Posterior cingulate gyrus (tissue), 11 donors: Measurements from ENCODE around the gene OVCH1.
"Not testable (repeated sequence)": the region's sequence is repeated elsewhere in the genome, so short reads cannot be mapped to it uniquely, and the experiment has no call there.

Experiments
- DNase-seq, 10 donors: peaks; one replicate each; pipeline versions ENCODE4 v3.0.0 to v3.0.0-alpha.2; 2020 to 2021; ENCODE audit warnings: mixed read lengths in 3 of 10
- intact Hi-C: fragments of 100-400 bp; cut with DNase I; formaldehyde crosslinking; loops from one replicate; pipeline ENCODE4 v1.15.1; 2023

Gene OVCH1

GRCh38 chr12:29415111-29415510, 82.4 kb downstream of the OVCH1 start:
- DNase-seq, result no peak
- intact Hi-C loops, result no loop called here

DNA sequence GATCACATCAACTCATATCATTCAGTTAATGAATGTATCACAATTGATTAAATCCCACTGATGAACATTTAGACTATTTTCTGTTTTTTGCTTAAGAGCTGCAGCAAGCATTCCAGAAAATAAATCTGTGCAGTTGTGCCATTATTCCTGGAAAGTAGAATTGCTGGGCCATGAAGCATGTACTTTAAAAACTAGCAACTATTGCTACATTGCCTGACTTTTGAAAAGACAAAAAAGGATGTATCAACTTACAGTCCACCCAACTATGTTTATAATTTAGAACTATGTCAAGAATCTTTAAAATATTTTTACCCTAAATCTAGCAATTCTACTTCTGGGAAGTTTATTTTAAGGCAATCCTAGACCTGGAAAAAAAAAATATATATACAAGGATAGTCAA, 83.1 kb downstream of the OVCH1 start:
- intact Hi-C loops, result no loop called here
- no peak for DNase-seq

DNA sequence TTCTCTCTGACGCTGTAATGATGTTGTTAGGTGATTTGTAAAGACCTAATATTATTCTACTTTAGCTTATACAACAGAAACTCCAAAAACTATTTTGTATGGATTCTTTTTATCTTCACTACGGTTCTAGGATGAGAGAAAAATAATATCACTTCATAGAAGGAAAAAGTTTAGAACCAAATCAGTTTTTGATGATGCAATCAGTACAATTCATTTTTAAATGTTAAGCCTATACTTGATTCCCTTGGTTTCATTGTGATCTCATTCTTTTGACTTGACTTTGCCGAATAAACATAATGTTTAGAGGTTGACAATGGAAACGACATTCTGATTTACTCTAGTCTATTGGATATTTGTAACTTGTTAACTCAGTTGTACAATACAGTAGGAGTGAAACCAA, 91.9 kb downstream of the OVCH1 start:
- intact Hi-C loops, result no loop called here
- DNase-seq, result no peak

DNA sequence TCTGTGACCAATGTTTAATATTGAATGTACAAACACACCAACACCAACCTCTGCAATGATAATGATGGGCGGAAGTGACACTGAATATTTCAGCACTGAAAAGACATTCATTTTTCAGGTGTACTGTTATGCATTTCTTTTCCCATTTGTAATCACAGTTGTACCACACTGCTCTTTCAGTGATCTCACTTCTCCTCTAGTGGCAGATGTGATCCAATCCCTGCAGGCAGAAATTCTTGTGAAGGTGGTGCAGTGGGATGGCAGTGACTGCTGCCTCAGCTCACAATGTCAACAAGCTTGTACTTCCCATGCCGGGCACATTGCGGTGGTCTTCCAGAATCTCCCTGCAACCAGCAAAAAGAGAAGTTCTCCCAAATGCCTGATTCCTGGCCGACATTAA, 93.5 kb downstream of the OVCH1 start:
- no peak for DNase-seq
- intact Hi-C loops, result no loop called here

- intact Hi-C loops, result no loop called here
- DNase-seq, result no peak
Observed at GRCh38 chr12:29402437-29402836, 95.0 kb downstream of the OVCH1 start.

DNA sequence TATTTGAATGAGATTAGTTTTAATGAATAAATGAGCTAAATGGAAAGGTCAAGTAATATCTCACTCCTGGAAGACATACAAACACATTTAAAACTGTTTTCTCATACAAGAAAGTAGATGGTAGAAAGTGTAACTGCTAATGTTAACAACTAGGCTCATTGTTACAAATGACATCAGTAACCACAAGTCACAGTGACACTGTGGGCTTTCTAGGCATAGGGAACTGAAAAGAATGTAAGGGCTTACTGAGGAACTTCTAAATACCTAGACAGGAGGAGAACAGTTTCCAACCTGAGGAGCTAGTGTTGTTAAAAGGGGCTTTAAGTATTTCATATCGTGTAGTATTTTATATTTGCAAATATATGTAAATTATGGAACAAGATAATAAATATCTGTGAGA, 99.0 kb downstream of the OVCH1 start:
- no peak for DNase-seq
- intact Hi-C loops, result no loop called here

DNA sequence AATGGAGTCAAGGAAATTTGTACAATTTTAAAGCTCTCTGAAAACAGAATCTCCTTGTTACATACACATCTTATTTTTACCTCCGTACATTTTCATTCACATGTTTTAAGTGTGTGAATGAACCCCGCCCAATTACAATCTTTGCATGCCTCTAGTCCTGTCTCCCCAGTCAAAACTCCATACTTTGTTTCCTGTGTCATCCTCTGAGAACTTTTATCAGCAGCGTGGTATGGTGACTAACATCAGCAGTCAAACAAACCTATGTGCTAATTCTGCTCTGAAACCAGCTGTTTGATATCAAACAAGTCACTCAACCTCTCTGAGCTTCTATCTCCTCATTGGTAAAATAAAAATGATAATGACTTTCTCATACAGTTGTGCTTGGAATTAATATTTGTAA, 100.7 kb downstream of the OVCH1 start:
- no peak for DNase-seq
- intact Hi-C loops, result no loop called here

DNA sequence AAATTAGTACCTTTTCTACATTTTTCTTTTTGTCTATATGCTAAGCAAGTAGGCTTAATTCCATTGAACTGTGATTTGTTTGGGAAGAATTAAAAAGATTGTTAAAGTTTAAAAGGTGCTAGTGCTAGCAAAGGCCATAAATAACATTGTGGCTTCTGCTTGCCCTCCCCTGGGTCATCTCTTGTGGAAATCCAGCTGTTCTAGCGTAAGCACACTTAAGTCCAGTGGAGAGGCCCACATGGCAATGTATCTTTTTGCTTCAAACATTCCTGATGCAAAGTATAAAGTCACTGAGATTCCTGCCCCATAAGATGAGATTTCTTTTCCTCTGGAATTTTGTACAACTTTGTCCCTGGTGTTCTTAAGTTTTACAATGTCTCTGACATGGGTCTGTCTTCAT, 102.1 kb downstream of the OVCH1 start:
- DNase-seq, result no peak
- intact Hi-C loops, result no loop called here

GRCh38 chr12:29390419-29390818, 107.1 kb downstream of the OVCH1 start:
- DNase-seq, intact Hi-C loops: not testable (repeated sequence)

- peak in 3 of 10 donors; percentile 59 to 81 (median 67) for DNase-seq
- intact Hi-C loops, result no loop called here
Observed at GRCh38 chr12:29389295-29389919, 108.1 kb downstream of the OVCH1 start.

- intact Hi-C loops, result not testable (repeated sequence)
Observed at GRCh38 chr12:29386084-29386680, 111.3 kb downstream of the OVCH1 start.

GRCh38 chr12:29385194-29385593, 112.3 kb downstream of the OVCH1 start:
- intact Hi-C loops, result not testable (repeated sequence)
- peak in 2 of 10 donors; percentile 31 to 53 for DNase-seq

More at GRCh38 chr12:29386084-29386680, 111.3 kb downstream of the OVCH1 start:
- peak in 3 of 10 donors; percentile 57 to 78 (median 73) for DNase-seq

GRCh38 chr12:29382251-29382650, 115.2 kb downstream of the OVCH1 start:
- intact Hi-C loops, result loop anchor here (5.0 kb wide), 1 partner anchor 70 kb away; no protein-coding TSS in a partner anchor
- DNase-seq, result no peak

DNA sequence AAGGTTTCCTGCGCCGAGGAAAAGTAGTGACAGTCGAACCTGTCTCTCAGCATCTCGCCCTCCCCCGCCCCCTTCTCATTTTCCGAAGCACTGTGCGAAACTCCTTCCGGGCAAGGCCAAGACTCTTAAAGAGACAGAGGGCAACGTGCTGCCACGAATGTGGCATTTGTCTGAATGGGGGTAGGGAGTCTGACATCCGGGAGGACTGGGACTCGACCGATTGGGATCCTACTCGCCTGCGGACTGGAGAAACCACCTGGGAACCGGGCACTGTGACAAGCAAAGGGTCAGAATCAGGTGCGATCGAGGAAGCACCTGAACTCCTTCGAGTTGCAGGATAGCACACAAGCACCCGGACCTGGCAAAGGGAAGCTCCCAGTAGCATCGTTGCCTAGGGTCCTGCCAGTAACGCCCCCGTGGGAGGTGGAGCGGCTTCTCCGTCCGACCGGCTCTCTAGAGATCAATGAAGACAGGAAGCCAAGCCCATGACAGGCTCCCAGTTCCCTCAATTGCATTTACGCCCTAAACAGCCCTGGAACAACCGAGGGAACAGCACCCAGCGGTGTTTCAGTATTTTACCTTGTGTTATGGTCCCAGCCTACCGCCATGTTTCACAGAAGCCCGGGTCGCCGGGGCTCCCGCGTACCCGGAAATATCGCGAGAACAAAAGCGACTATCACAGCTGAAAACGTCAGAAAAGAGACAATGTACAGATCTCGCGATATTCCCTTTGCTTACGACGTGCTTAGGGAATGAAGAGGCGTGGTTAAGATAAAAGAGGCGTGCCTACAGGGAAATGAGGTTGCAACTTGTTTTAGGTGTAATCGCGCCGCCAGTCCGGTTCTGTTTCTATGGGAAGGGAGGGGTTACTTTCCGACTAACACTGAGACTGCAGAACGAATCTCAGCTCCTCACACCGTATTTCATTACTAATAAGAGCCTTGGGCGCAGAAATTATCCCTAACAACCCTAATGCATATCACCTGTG, 116.7 kb downstream of the OVCH1 start, which contains the start of gene ERGIC2:
Gene ERGIC2, minus strand, starts transcription at position 637 of the 988 bp plus-strand sequence. CDS start 9,539 bp downstream, outside the sequence.
- DNase-seq, result peak; percentile 71 to 97 (median 82)
- intact Hi-C loops, result loop anchor here (5.0 kb wide), 1 partner anchor 71 kb away; no protein-coding TSS in a partner anchor
